ENCODE results near the gene ADGRG6.

DNA sequence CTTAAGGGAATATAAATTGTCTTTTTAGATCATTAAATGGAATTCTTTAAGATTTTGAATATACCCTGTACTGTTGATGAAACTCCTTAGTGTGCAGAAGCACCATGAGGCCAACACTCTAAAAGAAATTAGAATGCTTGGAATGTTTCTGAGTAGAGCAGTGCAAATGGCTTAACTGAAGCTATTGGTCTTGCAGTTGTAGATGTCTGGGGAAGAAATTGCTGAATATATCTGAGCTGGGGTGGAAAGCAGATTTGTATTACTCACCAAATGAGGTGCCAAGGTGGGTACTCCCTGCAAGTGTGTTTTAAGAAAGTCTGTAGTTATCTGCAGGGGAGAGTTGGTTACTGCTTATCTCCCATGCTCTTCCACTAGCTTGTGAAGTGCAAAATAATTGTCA, 119.0 kb downstream of the ADGRG6 start:
- TF ChIP-seq, protein P1, sequence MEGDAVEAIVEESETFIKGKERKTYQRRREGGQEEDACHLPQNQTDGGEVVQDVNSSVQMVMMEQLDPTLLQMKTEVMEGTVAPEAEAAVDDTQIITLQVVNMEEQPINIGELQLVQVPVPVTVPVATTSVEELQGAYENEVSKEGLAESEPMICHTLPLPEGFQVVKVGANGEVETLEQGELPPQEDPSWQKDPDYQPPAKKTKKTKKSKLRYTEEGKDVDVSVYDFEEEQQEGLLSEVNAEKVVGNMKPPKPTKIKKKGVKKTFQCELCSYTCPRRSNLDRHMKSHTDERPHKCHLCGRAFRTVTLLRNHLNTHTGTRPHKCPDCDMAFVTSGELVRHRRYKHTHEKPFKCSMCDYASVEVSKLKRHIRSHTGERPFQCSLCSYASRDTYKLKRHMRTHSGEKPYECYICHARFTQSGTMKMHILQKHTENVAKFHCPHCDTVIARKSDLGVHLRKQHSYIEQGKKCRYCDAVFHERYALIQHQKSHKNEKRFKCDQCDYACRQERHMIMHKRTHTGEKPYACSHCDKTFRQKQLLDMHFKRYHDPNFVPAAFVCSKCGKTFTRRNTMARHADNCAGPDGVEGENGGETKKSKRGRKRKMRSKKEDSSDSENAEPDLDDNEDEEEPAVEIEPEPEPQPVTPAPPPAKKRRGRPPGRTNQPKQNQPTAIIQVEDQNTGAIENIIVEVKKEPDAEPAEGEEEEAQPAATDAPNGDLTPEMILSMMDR (IDR thresholded peaks at IDR 0.05) = no peak
- TF ChIP-seq POLR2AphosphoS5 (IDR thresholded peaks at IDR 0.05; ENCODE audit: low read depth, low read length) = no peak
- no peak for TF ChIP-seq SIN3A (IDR thresholded peaks at IDR 0.05; ENCODE audit: borderline replicate concordance, insufficient read depth, low read depth, low read length)
- TF ChIP-seq TCF7L2 (IDR thresholded peaks at IDR 0.05; ENCODE audit: low read depth, low read length) = no peak
